AG04449 (cell line): ENCODE data around the gene LRP1.

Source experiments
- CTCF ChIA-PET: fragments of 350-600 bp; formaldehyde crosslinking; extraction: SDS; loops from one replicate; lab custom pipeline; 2021; ENCODE audit warnings: antibody characterized with exemption; lab: Yijun Ruan, JAX
- POLR2A ChIA-PET: fragments of 400-600, 350-600 bp; formaldehyde crosslinking; extraction: SDS; loops from one replicate; lab custom pipeline; 2020; ENCODE audit warnings: antibody characterized with exemption, inconsistent platforms; lab: Yijun Ruan, JAX
- DNase-seq: peaks from one replicate; pipeline ENCODE4 v3.0.0-alpha.2; 2010; ENCODE audit warnings: low read depth, low spot score
- H3K4me3 ChIP-seq: 2 replicates; pipeline ENCODE4 v1.5.1; 2011; ENCODE audit warnings: low read depth, mild to moderate bottlenecking, control low read depth, low read length
- TF ChIP-seq, protein P1 (sequence below): IDR thresholded peaks from one replicate; pipeline ENCODE4 v1.5.1; 2011; ENCODE audit warnings: mild to moderate bottlenecking, moderate library complexity, low read length, control low read depth, inconsistent platforms; ENCODE audit not compliant: insufficient read depth; ENCODE audit errors: missing control alignments

Gene LRP1

GRCh38 chr12:57237932-57238853 lies 109.9 kb downstream of the LRP1 start:
- TF ChIP-seq, protein P1, sequence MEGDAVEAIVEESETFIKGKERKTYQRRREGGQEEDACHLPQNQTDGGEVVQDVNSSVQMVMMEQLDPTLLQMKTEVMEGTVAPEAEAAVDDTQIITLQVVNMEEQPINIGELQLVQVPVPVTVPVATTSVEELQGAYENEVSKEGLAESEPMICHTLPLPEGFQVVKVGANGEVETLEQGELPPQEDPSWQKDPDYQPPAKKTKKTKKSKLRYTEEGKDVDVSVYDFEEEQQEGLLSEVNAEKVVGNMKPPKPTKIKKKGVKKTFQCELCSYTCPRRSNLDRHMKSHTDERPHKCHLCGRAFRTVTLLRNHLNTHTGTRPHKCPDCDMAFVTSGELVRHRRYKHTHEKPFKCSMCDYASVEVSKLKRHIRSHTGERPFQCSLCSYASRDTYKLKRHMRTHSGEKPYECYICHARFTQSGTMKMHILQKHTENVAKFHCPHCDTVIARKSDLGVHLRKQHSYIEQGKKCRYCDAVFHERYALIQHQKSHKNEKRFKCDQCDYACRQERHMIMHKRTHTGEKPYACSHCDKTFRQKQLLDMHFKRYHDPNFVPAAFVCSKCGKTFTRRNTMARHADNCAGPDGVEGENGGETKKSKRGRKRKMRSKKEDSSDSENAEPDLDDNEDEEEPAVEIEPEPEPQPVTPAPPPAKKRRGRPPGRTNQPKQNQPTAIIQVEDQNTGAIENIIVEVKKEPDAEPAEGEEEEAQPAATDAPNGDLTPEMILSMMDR: no peak
- ChIA-PET CTCF (interaction anchor here (0.9 to 38.5 kb wide), 16 partner anchors 11 to 496 kb away, joined by 3 to 880 read pairs (median 6); partner anchors contain the start of genes GLI1, INHBE, NXPH4 and SHMT2), POLR2A (interaction anchor here (0.8 to 4.6 kb wide), 9 partner anchors 8 to 127 kb away, joined by 3 to 74 read pairs (median 4); partner anchors contain the start of genes LRP1, SHMT2 and STAT6)
- H3K4me3 ChIP-seq: peak overlapping the region; percentile 52
- no peak for DNase-seq

DNA sequence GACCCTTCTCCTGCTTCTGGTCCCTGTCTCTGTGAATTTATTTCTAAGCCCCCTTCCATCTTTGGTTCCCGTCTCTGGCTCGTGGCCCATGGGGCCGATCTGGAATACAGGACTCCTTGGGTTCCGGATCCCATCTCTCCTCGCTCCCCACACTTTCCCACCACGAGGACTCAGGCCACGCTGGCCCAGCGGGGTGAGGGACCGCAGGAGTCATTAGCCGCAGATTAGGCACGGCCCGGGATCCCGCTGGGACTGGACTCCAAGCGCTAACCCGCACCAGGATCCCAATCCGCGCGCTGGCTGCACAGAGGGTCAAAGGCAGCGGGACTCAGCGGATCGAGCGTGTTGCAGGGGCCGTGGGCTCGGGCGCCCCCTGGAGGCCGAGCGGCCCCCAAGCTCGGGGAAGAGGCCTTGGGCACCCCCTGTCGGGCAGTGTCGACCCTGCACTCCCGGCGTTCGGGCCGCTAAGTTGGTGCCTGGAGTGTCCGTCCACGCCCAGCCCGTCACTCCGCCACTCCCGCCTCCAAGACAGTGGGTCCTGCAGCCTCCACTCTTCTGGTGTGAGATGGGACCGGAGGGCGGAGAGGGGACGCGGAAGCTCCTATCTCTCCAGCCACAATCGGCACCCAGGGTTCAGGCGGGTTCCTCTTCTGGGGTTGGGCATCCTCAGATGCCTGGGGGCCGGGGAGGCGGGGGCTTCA lies 110.7 kb downstream of the LRP1 start:
- TF ChIP-seq, protein P1: peak; percentile 100
- no peak for DNase-seq
- peak overlapping the region; percentile 69 for H3K4me3 ChIP-seq
- CTCF ChIA-PET: interaction anchor here (0.6 to 38.5 kb wide), 19 partner anchors 9 to 496 kb away, joined by 3 to 880 read pairs (median 4); partner anchors contain the start of genes GLI1, INHBE, NXPH4 and SHMT2
- POLR2A ChIA-PET: interaction anchor here (0.8 to 4.6 kb wide), 8 partner anchors 9 to 128 kb away, joined by 3 to 74 read pairs (median 5); partner anchors contain the start of genes LRP1, SHMT2 and STAT6

DNA sequence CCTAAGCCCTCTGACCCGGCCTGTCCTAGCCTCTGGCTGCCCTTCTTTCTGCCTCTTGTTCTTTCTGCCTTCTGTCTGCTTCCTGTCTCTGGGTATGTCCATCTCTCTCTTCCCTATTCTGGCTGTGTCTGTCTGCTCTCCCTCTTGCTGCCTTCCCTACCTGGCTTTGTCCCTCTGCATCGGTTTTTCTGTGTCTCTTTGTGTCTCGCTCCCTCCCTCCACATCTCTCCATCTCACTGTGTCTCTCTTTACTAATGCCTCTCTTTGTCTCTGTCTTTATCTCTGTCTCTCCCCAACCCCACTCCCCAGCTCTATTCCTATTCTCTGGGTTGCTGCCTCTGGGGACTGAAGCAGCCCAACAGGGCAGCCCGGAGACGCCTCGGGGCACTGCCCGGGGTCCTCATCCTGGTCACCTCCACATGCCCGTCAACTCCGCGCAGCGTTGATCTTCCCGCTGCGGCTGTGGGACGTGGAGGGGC lies 111.3 kb downstream of the LRP1 start:
- ChIA-PET POLR2A (interaction anchor here (0.8 to 4.6 kb wide), 9 partner anchors 9 to 152 kb away, joined by 3 to 74 read pairs (median 4); partner anchors contain the start of genes LRP1, SHMT2 and STAT6), CTCF (interaction anchor here (0.6 to 38.5 kb wide), 19 partner anchors 8 to 495 kb away, joined by 3 to 880 read pairs (median 6); partner anchors contain the start of genes GLI1, INHBE, NXPH4 and SHMT2)
- no peak for DNase-seq
- TF ChIP-seq, protein P1: no peak
- peak overlapping the region; percentile 69 for H3K4me3 ChIP-seq

- TF ChIP-seq, protein P1: no peak
- CTCF ChIA-PET: interaction anchor here (0.6 to 38.5 kb wide), 17 partner anchors 8 to 217 kb away, joined by 3 to 880 read pairs (median 6); partner anchors contain the start of genes GLI1, INHBE, NXPH4 and SHMT2
- DNase-seq: no peak
- H3K4me3 ChIP-seq: peak overlapping the region; percentile 69
- POLR2A ChIA-PET: interaction anchor here (1.0 to 4.6 kb wide), 7 partner anchors 8 to 152 kb away, joined by 3 to 74 read pairs (median 4); partner anchors contain the start of genes LRP1, NXPH4 and SHMT2
Measured at GRCh38 chr12:57240066-57240921, 112.0 kb downstream of the LRP1 start.

- DNase-seq: no peak
- ChIA-PET CTCF (interaction anchor here (0.6 to 38.5 kb wide), 14 partner anchors 12 to 216 kb away, joined by 3 to 880 read pairs (median 6); partner anchors contain the start of genes GLI1, INHBE, NXPH4 and SHMT2), POLR2A (interaction anchor here (1.0 to 4.6 kb wide), 6 partner anchors 8 to 153 kb away, joined by 3 to 74 read pairs (median 3); partner anchors contain the start of genes LRP1, NXPH4 and SHMT2)
- TF ChIP-seq, protein P1: peak; percentile 9
- peak overlapping the region; percentile 69 for H3K4me3 ChIP-seq
Measured at GRCh38 chr12:57240926-57241401, 112.7 kb downstream of the LRP1 start.
